HEK293T (cell line): ENCODE data around the gene STAT5A.
"Not testable (repeated sequence)": the region's sequence is repeated elsewhere in the genome, so short reads cannot be mapped to it uniquely, and the experiment has no call there.

Experiments used
- CTCF ChIA-PET: fragments of 350-600 bp; formaldehyde crosslinking; extraction: SDS; loops from one replicate; lab custom pipeline; 2021; ENCODE audit warnings: antibody characterized with exemption, inconsistent platforms; lab: Yijun Ruan, JAX
- POLR2A ChIA-PET: fragments of 350-600 bp; formaldehyde crosslinking; extraction: SDS; loops from one replicate; lab custom pipeline; 2020; ENCODE audit warnings: antibody characterized with exemption, inconsistent platforms; lab: Yijun Ruan, JAX
- DNase-seq: peaks from one replicate; pipeline ENCODE4 v3.0.0; 2012; ENCODE audit warnings: mixed read lengths; ENCODE audit errors: extremely low spot score
- ARNT ChIP-seq: fragments of 450-650 bp; IDR thresholded peaks from 2 replicates; pipeline ENCODE4 v1.6.1; 2017; ENCODE audit warnings: mild to moderate bottlenecking
- BHLHE40 ChIP-seq: fragments of 450-650 bp; IDR thresholded peaks from 2 replicates; pipeline ENCODE4 v1.6.1; 2016; ENCODE audit warnings: mild to moderate bottlenecking, moderate library complexity, borderline replicate concordance
- CTBP1 ChIP-seq: fragments of 450-650 bp; IDR thresholded peaks from 2 replicates; pipeline ENCODE4 v1.6.1; 2016; ENCODE audit warnings: borderline replicate concordance
- ELF4 ChIP-seq: fragments of 450-650 bp; IDR thresholded peaks from 2 replicates; pipeline ENCODE4 v1.6.1; 2017; ENCODE audit warnings: antibody characterized with exemption
- FOXA1 ChIP-seq: fragments of 450-650 bp; IDR thresholded peaks from 2 replicates; pipeline ENCODE4 v1.6.1; 2016; ENCODE audit warnings: mild to moderate bottlenecking
- FOXK2 ChIP-seq: fragments of 450-650 bp; IDR thresholded peaks from 2 replicates; pipeline ENCODE4 v1.6.1; 2016; ENCODE audit warnings: mild to moderate bottlenecking
- FOXM1 ChIP-seq: fragments of 450-650 bp; IDR thresholded peaks from 2 replicates; pipeline ENCODE4 v1.6.1; 2017; ENCODE audit warnings: mild to moderate bottlenecking, borderline replicate concordance
- HDGF ChIP-seq: fragments of 450-650 bp; IDR thresholded peaks from 2 replicates; pipeline ENCODE4 v1.6.1; 2017; ENCODE audit warnings: antibody characterized with exemption, borderline replicate concordance
- L3MBTL2 ChIP-seq: fragments of 450-650 bp; conservative IDR thresholded peaks from 2 replicates; pipeline ENCODE4 v1.6.1; 2016; ENCODE audit warnings: mild to moderate bottlenecking
- LEF1 ChIP-seq: fragments of 450-650 bp; IDR thresholded peaks from 2 replicates; pipeline ENCODE4 v1.6.1; 2017; ENCODE audit warnings: mild to moderate bottlenecking, borderline replicate concordance
- NFRKB ChIP-seq: fragments of 450-650 bp; IDR thresholded peaks from 2 replicates; pipeline ENCODE4 v1.6.1; 2016; ENCODE audit warnings: mild to moderate bottlenecking, moderate library complexity
- SP1 ChIP-seq: fragments of 450-650 bp; IDR thresholded peaks from 2 replicates; pipeline ENCODE4 v1.6.1; 2017
- SUZ12 ChIP-seq: fragments of 450-650 bp; IDR thresholded peaks from 2 replicates; pipeline ENCODE4 v1.6.1; 2016; ENCODE audit warnings: mild to moderate bottlenecking
- TARDBP ChIP-seq: fragments of 450-650 bp; IDR thresholded peaks from 2 replicates; pipeline ENCODE4 v1.6.1; 2016
- ZNF384 ChIP-seq: fragments of 450-650 bp; IDR thresholded peaks from 2 replicates; pipeline ENCODE4 v1.6.1; 2016
- TF ChIP-seq, protein P1 (sequence below): fragments of 450-650 bp; IDR thresholded peaks from 2 replicates; pipeline ENCODE4 v1.6.1; 2016

Gene STAT5A

DNA sequence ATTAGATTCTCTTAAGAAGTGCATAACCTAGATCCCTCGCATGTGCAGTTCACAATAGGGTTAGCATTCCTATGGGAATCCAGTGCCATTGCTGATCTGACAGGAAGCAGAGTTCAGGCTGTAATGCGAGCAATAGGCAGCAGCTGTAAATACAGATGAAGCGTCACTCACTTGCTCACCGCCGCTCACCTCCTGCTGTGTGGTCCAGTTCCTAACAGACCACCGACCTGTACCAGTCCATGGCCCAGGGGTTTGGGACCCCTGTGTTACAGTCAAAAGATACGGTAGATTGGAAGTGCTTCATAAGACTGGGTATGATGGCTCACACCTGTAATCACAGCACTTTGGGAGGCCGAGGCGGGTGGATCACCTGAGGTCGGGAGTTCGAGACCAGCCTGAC, 2.8 kb downstream of the STAT5A start:
- TF ChIP-seq ZNF384 = no peak
- no peak for TF ChIP-seq NFRKB
- TF ChIP-seq FOXM1 = no peak
- TF ChIP-seq TARDBP = no peak
- TF ChIP-seq L3MBTL2 = no peak
- TF ChIP-seq SP1 = no peak
- DNase-seq = no peak

DNA sequence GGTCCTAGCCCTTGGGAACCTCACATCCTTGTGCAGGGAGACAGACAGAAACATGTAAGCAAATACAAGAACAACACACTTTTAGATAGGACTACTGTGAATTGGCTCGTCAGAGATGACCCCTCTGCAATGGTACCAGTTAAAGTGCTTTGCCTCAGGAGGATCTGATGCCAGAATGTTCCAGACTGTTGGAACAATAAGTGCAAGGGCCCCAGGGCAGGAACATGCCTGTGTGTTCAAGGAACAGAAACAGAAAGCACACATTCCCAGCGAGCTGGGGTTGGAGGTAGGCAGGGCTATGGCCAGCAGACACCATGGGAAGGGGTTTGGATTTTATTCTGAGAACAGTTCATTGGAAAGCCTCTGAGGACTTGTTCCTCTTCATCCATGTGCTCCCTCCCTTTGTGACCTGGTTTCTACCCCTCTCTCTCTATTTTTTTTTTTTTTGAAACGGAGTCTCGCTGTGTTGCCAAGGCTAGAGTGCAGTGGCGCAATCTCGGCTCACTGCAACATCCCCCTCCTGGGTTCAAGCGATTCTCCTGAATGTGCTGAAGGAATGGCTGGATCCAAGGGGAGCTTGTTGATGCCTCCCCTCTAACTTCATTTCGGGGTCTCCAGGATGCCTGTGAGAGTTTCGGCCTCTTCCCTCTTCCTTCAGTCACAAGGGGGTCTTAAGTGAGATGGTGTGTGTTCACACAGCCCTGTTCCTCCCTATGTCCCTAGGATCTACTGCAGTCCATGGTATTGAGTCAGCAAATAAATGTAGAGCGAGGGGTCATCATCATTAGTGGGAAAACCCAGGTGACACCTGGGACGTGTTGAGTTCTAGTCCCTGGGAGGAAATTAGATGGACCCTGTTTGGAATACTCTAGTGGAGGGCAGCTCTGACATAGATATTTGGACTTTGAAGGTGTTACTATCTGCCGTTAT, 6.4 kb downstream of the STAT5A start:
- DNase-seq = no peak
- TF ChIP-seq SUZ12 (no peak), FOXA1 (no peak)
- POLR2A ChIA-PET = no interaction called here
- CTCF ChIA-PET = interaction anchor here (0.6 to 0.8 kb wide), 2 partner anchors 543 to 1878 kb away, joined by 3 to 5 read pairs; no protein-coding TSS in a partner anchor

More for the DNA sequence above, 2.8 kb downstream of the STAT5A start:
- ChIA-PET POLR2A (no interaction called here), CTCF (interaction anchor here (0.9 kb wide), 1 partner anchor 69 kb away, joined by 3 read pairs; no protein-coding TSS in a partner anchor)

DNA sequence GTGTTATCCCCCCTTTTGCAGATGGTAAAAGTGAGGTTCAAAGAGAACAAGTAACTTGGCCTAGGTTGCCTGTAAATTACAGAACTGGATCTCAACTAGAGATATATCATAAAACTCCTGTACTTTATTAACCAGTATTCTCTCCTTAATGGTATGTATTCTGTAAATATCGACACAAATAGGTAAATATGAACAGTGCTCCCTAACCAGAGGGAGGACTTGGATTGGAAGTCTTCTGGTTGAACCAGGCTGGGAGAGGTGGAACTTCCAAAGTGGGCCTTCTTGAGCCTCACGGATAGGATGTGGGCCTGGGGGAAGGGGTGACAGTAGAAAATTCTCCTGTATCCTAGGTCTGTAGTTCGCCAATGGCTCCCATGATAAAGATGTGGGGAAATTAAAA, 7.7 kb downstream of the STAT5A start:
- DNase-seq = no peak
- TF ChIP-seq CTBP1 = no peak
- no peak for TF ChIP-seq FOXM1
- TF ChIP-seq LEF1 = no peak
- TF ChIP-seq L3MBTL2 = no peak
- TF ChIP-seq ARNT = no peak
- no peak for TF ChIP-seq FOXA1
- POLR2A ChIA-PET = no interaction called here
- CTCF ChIA-PET = no interaction called here

DNA sequence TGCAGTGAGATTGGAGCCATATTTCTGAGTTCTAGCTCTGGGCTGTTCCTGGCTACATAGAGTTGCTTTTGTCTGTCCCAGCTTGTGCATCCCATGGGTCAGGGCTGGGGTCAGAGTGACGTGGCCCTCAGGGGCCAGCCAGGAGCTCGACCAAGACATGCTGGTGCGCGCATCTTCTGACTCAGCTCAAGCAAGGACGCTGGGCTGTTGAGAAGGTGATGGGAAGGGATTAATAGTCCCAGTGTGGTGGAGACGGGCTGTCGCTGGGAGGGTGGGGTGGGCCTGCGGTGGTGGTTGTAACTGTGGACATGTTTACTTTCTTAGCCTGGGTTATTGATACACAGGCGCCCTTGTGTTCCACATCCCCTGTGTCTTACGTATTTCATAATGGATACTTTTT, 9.5 kb downstream of the STAT5A start:
- CTCF ChIA-PET, DNase-seq, POLR2A ChIA-PET: not testable (repeated sequence)

DNA sequence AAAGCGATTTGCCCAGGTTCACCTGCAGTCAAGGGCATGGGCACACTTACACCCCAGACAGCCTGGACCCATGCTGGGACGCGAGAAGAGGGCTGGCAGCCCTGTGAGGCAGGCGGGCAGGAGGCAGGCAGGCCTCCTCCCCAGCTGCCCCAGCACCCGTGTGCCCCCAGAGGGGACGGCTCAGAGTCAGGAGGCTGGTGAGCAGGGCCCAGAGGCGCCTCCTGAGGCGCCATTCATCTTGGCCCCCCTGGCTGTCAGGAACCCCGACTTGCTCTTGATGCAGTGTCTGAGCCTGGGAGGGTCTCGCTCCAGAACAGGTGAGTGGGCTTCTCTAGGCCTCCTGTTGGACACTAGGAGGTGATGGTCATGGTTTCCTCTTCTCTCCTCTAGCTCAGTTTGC, 11.1 kb downstream of the STAT5A start:
- POLR2A ChIA-PET, CTCF ChIA-PET, DNase-seq: not testable (repeated sequence)

DNA sequence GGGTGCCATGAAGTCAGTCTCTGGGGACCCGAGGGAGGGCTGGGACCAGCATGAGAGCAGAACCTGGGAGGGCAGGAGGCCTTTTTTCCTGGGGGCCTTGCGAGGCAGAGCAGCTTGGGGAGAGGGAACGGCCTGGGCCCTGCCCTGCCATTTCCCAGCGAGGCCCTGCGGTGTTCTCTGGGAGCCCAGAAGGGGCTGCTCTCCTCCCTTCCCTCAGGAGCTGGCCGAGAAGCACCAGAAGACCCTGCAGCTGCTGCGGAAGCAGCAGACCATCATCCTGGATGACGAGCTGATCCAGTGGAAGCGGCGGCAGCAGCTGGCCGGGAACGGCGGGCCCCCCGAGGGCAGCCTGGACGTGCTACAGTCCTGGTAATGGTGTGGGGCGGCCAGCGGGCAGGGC, 11.6 kb downstream of the STAT5A start:
- DNase-seq, POLR2A ChIA-PET, CTCF ChIA-PET: not testable (repeated sequence)

DNA sequence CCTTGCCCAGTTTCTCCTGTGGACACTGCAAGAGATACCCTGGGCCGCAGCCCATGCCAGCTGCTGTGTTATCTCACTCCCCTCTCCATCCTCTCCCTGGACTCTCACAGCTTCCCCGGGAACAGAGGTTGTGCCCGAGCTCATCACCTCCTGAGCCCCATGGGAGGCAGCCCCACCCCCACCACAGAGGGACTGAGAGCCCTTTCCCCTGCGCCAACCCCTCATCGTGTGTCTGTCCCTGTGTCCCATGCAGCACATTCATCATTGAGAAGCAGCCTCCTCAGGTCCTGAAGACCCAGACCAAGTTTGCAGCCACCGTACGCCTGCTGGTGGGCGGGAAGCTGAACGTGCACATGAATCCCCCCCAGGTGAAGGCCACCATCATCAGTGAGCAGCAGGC, 12.7 kb downstream of the STAT5A start:
- DNase-seq = no peak
- TF ChIP-seq, protein P1, sequence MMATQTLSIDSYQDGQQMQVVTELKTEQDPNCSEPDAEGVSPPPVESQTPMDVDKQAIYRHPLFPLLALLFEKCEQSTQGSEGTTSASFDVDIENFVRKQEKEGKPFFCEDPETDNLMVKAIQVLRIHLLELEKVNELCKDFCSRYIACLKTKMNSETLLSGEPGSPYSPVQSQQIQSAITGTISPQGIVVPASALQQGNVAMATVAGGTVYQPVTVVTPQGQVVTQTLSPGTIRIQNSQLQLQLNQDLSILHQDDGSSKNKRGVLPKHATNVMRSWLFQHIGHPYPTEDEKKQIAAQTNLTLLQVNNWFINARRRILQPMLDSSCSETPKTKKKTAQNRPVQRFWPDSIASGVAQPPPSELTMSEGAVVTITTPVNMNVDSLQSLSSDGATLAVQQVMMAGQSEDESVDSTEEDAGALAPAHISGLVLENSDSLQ = no peak
- TF ChIP-seq FOXA1 = no peak
- no peak for TF ChIP-seq TARDBP
- TF ChIP-seq L3MBTL2 = no peak
- TF ChIP-seq SP1 = no peak
- TF ChIP-seq BHLHE40 = no peak
- TF ChIP-seq FOXK2 = no peak
- no peak for TF ChIP-seq SUZ12
- TF ChIP-seq ELF4 = no peak
- no peak for TF ChIP-seq NFRKB
- TF ChIP-seq ZNF384 = no peak
- TF ChIP-seq LEF1 = no peak
- no peak for TF ChIP-seq CTBP1
- POLR2A ChIA-PET = interaction anchor here (1.0 to 1.3 kb wide), 3 partner anchors 25 to 281 kb away, joined by 3 read pairs; partner anchors contain the start of genes GHDC, NKIRAS2 and STAT5B
- CTCF ChIA-PET = interaction anchor here (1.1 kb wide), 1 partner anchor 9 kb away, joined by 3 read pairs; no protein-coding TSS in a partner anchor

DNA sequence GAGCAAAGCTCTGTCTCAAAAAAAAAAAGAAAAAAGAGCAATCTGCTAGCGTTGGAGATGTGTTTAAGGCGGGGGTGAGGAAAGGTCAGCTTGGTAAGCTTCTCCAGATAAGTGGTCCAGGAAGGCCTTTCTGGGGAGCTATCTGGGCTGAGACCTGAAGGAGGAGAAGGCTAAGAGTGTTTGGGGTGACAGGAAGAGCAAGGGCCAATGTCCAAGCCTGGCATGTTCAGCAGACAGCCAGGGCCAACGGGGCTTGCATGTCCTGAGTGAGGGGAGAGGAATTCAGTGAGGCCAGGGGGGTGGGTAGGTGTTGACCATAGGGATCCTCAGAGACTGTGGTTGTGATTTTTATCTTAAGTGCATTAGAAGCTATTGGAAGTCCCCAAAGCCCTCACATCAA, 15.4 kb downstream of the STAT5A start:
- ChIA-PET POLR2A (no interaction called here), CTCF (no interaction called here)
- no peak for DNase-seq
- no peak for TF ChIP-seq ZNF384
- no peak for TF ChIP-seq TARDBP
- TF ChIP-seq SUZ12 = no peak
- no peak for TF ChIP-seq FOXM1

DNA sequence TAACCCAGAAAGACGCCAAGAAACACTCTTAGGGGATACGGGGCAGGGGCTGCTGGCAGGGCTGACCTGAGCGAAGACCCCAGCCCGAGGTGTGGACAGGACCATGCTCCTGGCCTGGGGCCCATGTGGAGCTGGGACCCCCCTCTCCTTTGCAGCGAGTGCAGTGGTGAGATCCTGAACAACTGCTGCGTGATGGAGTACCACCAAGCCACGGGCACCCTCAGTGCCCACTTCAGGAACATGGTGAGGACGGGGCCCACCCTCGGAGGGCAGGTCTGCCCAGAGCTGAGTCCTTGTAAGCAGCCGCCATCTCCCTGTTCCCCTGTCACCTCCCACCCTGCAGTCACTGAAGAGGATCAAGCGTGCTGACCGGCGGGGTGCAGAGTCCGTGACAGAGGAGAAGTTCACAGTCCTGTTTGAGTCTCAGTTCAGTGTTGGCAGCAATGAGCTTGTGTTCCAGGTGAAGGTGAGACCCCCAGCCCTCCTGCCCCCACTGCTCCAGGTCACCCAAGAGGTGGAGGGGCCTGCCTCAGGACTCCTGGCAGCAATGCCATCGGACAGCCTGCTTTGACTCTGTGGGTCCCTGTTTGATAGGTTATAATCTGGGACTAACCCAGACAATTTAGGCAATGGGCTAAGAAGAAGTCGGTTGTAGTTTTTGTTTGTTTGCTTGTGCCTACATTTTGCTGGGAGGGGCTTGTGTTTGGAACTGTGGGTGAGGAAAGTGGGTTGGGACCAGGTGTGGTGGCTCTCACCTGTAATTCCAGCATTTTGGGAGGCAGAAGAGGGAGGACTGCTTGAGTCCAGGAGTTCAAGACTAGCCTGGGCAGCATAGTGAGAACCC, 16.1 kb downstream of the STAT5A start:
- TF ChIP-seq CTBP1 = no peak
- TF ChIP-seq FOXK2 = no peak
- no peak for TF ChIP-seq HDGF
- no peak for TF ChIP-seq SUZ12
- no peak for TF ChIP-seq FOXA1
- no peak for TF ChIP-seq LEF1
- TF ChIP-seq ARNT = no peak
- TF ChIP-seq FOXM1 = no peak
- TF ChIP-seq ELF4 = no peak
- TF ChIP-seq ZNF384 = no peak
- TF ChIP-seq, protein P1 = no peak
- no peak for TF ChIP-seq L3MBTL2
- TF ChIP-seq BHLHE40 = no peak
- POLR2A ChIA-PET = no interaction called here
- CTCF ChIA-PET = no interaction called here
- no peak for DNase-seq

DNA sequence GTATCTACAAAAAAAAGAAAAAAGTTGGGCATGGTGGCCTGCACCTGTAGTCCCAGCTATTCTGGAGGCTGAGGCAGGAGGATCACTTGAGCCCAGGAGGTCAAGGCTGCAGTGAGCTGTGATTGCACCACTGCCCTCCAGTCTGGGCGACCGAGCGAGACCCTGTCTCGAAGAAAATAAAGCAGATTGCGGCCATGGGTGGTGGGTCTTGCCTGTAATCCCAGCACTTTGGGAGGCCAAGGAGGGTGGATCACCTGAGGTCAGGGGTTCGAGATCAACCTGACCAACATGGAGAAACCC, 16.7 kb downstream of the STAT5A start:
- DNase-seq, POLR2A ChIA-PET, CTCF ChIA-PET: not testable (repeated sequence)
